Vagina (tissue), 2 donors: Measurements from ENCODE around the gene GFAP.

ENCODE experiments used
- POLR2A ChIP-seq, 2 donors: fragments of 450-650 bp; IDR thresholded peaks; one replicate each; pipeline ENCODE4 v1.6.1; 2017; ENCODE audit warnings: antibody characterized with exemption in 2 of 2, mild to moderate bottlenecking in 2 of 2, moderate library complexity in 2 of 2
- TF ChIP-seq, protein P1 (sequence below), 3 experiments: fragments of 450-650 bp in 2 of 3; fragments of 200-600 bp in 1 of 3; sonication (generic) in 1 of 3; IDR thresholded peaks; one replicate each; pipeline ENCODE4 v1.5.1; 2017 to 2019; ENCODE audit warnings: antibody characterized with exemption in 3 of 3, mild to moderate bottlenecking in 2 of 3, moderate library complexity in 2 of 3

DNA sequence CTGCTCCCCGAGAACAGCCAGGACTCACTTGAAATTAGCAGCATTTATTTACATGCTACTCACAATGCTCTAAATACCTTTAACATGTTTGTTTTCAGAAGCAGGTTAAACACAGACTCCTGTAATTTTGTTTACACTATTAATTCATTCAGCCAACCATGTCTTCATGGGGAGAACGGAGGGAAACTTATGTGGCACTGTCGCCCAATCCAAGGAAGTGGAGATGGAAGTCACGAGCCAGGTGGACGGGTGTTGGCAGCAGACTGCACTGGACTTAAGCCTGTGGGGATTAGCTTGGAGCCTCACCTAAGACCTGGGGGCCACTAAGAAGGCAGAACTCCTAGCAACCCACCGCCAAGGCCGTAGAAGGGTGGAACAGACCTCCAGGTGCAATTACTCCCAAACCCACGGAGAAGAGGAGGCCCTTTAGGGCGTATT is 8.8 kb upstream of the GFAP start:
- TF ChIP-seq, protein P1, sequence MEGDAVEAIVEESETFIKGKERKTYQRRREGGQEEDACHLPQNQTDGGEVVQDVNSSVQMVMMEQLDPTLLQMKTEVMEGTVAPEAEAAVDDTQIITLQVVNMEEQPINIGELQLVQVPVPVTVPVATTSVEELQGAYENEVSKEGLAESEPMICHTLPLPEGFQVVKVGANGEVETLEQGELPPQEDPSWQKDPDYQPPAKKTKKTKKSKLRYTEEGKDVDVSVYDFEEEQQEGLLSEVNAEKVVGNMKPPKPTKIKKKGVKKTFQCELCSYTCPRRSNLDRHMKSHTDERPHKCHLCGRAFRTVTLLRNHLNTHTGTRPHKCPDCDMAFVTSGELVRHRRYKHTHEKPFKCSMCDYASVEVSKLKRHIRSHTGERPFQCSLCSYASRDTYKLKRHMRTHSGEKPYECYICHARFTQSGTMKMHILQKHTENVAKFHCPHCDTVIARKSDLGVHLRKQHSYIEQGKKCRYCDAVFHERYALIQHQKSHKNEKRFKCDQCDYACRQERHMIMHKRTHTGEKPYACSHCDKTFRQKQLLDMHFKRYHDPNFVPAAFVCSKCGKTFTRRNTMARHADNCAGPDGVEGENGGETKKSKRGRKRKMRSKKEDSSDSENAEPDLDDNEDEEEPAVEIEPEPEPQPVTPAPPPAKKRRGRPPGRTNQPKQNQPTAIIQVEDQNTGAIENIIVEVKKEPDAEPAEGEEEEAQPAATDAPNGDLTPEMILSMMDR (IDR thresholded peaks at IDR 0.05) = no peak
- TF ChIP-seq POLR2A (IDR thresholded peaks at IDR 0.05) = no peak
